ENCODE results near the gene DGKE. TPM values are rescaled to one million over a fixed set of nuclear protein-coding genes. Genes with fewer than 3 reads are reported as not detected.

Gene DGKE
- total RNA-seq, 1 experiment from 2014 or later, result 10.0 TPM

DNA sequence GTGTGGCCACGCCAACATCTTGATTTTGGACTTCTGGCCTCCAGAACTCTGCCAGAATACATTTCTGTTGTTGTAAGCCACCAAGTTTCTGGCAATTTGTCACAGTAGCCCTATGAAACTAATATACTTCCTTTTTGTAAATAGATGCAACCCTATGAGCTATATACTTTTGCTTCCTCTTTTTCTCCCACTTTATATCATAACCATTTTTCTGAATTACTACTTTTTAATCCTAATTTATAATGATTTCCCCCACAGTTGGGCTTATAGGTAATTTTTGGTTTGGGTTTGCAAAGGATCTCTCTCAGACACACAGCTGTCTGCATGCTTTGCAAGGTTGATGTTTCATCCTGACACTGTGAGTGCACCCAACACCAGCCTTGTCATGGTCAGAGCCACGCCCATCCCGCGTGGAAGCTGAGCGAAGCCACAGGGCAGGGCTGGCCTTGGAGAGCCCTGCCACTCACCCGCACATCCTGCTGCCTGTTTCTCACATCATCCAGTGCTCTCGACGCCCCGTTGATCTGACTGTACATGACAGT is 74.1 kb downstream of the DGKE start:
- Histone ChIP-seq H3K4me1 (ENCODE audit: insufficient read depth, low read length, poor library complexity, severe bottlenecking) (peaks cover 4% of the 10 kb centered on the region), H3K27me3 (replicated peaks; ENCODE audit: insufficient read depth, low read depth, low read length, poor library complexity) (no peaks in the 10 kb centered on the region), H3K36me3 (ENCODE audit: insufficient read depth, low read length, poor library complexity, severe bottlenecking) (peaks cover 43% of the 10 kb centered on the region), H3K9me3 (ENCODE audit: low read depth, low read length, poor library complexity, severe bottlenecking) (no peaks in the 10 kb centered on the region), H3K27ac (ENCODE audit: low read depth, low read length, poor library complexity, severe bottlenecking) (no peak overlapping the region), H3K4me3 (ENCODE audit: low read depth, low read length, poor library complexity, severe bottlenecking) (no peak overlapping the region)
- POLR2A ChIA-PET (ENCODE audit: low non-redundant PET), result no interaction called here
- no peak for DNase-seq (ENCODE audit: low spot score)
- intact Hi-C loops (cut with micrococcal nuclease; ENCODE audit: unreplicated experiment), result no loop called here
- CTCF ChIA-PET, result no interaction called here
- no TSS peak for BruUV-seq (replicated peaks)
- TF ChIP-seq, protein P1, sequence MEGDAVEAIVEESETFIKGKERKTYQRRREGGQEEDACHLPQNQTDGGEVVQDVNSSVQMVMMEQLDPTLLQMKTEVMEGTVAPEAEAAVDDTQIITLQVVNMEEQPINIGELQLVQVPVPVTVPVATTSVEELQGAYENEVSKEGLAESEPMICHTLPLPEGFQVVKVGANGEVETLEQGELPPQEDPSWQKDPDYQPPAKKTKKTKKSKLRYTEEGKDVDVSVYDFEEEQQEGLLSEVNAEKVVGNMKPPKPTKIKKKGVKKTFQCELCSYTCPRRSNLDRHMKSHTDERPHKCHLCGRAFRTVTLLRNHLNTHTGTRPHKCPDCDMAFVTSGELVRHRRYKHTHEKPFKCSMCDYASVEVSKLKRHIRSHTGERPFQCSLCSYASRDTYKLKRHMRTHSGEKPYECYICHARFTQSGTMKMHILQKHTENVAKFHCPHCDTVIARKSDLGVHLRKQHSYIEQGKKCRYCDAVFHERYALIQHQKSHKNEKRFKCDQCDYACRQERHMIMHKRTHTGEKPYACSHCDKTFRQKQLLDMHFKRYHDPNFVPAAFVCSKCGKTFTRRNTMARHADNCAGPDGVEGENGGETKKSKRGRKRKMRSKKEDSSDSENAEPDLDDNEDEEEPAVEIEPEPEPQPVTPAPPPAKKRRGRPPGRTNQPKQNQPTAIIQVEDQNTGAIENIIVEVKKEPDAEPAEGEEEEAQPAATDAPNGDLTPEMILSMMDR (conservative IDR thresholded peaks at IDR 0.05; ENCODE audit: low read depth, low read length), result no peak
- no peak for TF ChIP-seq EZH2 (IDR thresholded peaks at IDR 0.05; ENCODE audit: borderline replicate concordance, low read depth, low read length, poor library complexity, severe bottlenecking)

GRCh38 chr17:56909742-56910508 is 76.0 kb downstream of the DGKE start:
- intact Hi-C loops (cut with micrococcal nuclease; ENCODE audit: unreplicated experiment), result no loop called here
- H3K27ac ChIP-seq (ENCODE audit: low read depth, low read length, poor library complexity, severe bottlenecking), result no peak overlapping the region
- BruUV-seq (replicated peaks), result no TSS peak
- no peak overlapping the region for H3K4me3 ChIP-seq (ENCODE audit: low read depth, low read length, poor library complexity, severe bottlenecking)
- POLR2A ChIA-PET (ENCODE audit: low non-redundant PET), result no interaction called here
- TF ChIP-seq, protein P1 (conservative IDR thresholded peaks at IDR 0.05; ENCODE audit: low read depth, low read length), result no peak
- TF ChIP-seq EZH2 (IDR thresholded peaks at IDR 0.05; ENCODE audit: borderline replicate concordance, low read depth, low read length, poor library complexity, severe bottlenecking), result no peak
- H3K4me1 ChIP-seq (ENCODE audit: insufficient read depth, low read length, poor library complexity, severe bottlenecking), result peaks cover 4% of the 10 kb centered on the region
- DNase-seq (ENCODE audit: low spot score), result no peak
- H3K9me3 ChIP-seq (ENCODE audit: low read depth, low read length, poor library complexity, severe bottlenecking), result no peaks in the 10 kb centered on the region
- CTCF ChIA-PET, result no interaction called here
- H3K27me3 ChIP-seq (replicated peaks; ENCODE audit: insufficient read depth, low read depth, low read length, poor library complexity), result no peaks in the 10 kb centered on the region
- peaks cover 26% of the 10 kb centered on the region for H3K36me3 ChIP-seq (ENCODE audit: insufficient read depth, low read length, poor library complexity, severe bottlenecking)

DNA sequence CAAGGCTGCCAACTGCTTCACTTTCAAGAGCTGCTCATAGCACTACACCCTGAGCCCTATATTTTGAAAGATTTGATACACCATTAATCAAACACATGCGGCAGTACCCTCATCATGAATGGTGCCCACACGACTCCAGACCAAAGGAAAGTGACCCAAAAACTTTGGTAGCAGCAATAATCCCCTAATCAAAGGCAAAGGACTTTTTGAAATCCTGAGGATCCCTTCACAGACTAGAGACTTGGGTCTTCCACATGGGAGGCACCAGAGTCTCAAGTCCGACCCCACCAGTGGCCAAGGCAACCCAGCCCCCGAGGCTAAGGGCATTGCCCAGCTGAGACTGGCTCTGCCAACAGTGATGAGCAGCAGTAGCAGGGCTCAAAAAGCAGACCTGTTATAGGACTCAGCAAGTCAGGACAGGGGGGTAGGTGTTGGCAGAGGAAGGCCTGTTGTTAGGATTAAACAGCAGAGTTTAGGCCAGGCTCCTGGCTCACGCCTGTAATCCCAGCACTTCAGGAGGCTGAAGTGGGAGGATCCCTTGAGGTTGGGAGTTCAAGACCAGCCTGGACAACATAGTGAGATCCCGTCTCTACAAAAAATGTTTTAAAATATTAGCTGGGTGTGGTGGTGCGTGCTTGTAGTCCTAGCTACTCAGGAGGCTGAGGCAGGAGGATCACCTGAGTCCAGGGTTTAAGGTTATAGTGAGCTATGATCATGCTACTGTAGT is 76.7 kb downstream of the DGKE start:
- H3K4me1 ChIP-seq (ENCODE audit: insufficient read depth, low read length, poor library complexity, severe bottlenecking), result peaks cover 4% of the 10 kb centered on the region
- H3K4me3 ChIP-seq (ENCODE audit: low read depth, low read length, poor library complexity, severe bottlenecking), result no peak overlapping the region
- ChIA-PET CTCF (no interaction called here), POLR2A (ENCODE audit: low non-redundant PET) (no interaction called here)
- H3K27me3 ChIP-seq (replicated peaks; ENCODE audit: insufficient read depth, low read depth, low read length, poor library complexity), result no peaks in the 10 kb centered on the region
- DNase-seq (ENCODE audit: low spot score), result no peak
- TF ChIP-seq, protein P1 (conservative IDR thresholded peaks at IDR 0.05; ENCODE audit: low read depth, low read length), result no peak
- no peak for TF ChIP-seq EZH2 (IDR thresholded peaks at IDR 0.05; ENCODE audit: borderline replicate concordance, low read depth, low read length, poor library complexity, severe bottlenecking)
- BruUV-seq (replicated peaks), result no TSS peak
- H3K36me3 ChIP-seq (ENCODE audit: insufficient read depth, low read length, poor library complexity, severe bottlenecking), result peaks cover 23% of the 10 kb centered on the region
- H3K27ac ChIP-seq (ENCODE audit: low read depth, low read length, poor library complexity, severe bottlenecking), result no peak overlapping the region
- intact Hi-C loops (cut with micrococcal nuclease; ENCODE audit: unreplicated experiment), result no loop called here
- H3K9me3 ChIP-seq (ENCODE audit: low read depth, low read length, poor library complexity, severe bottlenecking), result no peaks in the 10 kb centered on the region

Data from A673 (cell line).